Stimulated activated CD8-positive, alpha-beta memory T cell treated with anti-CD3 and anti-CD28 coated beads, Interleukin-12 subunit alpha, Interleukin-12 subunit beta, amount 100 ng/mL, for 24 hours (primary cell): ENCODE data around the gene SLC6A8.

ENCODE experiments used
- DNase-seq: peaks from one replicate; pipeline ENCODE4 v3.0.0-alpha.2; 2020; ENCODE audit errors: extremely low read depth

Gene SLC6A8

DNA sequence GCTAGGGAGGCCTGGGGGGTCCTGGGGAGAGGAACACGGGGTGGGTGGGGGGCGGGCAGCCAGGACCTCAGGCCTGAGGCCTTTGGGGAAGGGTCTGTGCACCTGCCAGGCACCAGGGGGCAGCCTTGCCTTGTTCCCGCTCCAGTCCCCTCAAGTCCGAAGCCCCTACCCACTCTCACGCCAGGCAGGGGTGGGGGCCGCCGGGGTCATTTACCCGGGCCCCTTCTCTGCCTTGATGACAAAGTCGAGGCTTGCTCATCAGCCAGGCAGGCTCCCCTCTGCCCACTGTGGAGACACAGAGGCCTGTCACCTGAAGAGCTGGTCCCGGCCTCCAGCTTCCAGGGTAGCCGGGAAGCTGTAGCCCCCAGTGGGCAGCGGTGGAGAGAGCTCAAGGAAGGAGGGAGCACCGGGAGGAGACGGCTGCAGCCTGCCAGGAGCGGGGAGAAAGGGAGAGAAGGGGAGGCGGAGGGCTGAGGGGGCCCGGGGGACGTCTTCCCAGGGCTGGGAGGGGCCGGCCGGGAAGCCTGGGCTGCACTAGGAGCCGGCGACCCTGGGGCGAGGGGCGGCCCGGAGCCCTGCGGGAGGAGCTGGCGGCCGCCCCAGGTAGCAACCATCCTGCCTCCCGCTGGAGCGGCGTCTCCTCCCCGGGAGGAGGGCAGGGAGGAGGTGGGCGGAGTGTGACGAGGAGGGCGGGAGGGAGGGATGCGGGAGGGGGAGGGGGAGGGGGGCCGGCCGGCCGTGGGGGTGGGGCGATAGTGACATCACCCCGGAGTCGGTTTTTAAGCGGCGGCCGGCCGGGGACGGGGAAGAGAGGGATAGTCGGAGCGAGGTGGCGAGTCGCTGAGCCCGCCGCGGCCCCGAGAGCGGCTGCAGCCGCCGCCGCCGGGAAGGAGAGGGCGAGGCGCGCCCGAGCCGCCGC is at the start of gene SLC6A8:
SLC6A8 (plus strand) TSS at position 806 of the 919 bp plus-strand sequence. CDS start 649 bp downstream, outside the sequence.
- DNase-seq, result no peak

- no peak for DNase-seq
Measured at GRCh38 chrX:153638041-153638371, 49.7 kb upstream of the SLC6A8 start.

DNA sequence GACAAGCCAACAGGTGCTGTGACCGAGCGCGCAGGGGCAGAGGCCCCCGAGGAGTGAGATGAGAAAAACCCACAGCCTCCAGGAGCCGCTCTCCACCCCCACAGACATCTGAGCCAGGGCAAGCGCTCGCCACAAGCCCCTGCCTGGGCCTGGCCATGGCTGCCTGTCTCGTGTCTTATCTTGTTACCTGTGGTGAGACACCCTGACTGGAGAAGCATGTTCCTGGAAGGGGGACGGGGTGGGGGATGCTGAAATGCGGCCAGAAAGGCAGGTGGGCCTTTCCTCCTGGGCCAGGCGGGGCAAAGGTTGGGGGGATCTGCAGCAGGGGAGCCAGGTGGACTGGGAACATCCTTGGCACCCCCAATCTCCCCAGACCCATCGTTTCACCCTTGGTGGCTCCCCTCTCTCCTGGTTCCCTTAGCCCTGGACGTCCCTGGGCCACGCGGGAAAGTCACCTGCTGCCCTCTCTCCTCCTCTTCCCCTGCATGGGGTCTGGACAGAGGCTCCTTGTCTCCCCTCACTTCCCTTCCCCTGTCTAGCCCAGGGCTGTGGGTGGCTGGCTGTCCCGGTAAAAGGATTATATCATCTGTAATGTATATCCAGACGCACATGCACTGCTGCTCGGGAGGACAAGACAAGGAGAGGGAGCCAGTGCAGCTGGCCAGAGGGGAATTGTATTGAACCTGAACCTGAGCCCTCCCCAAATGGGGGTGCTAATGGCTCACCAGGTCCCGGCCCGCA is 49.1 kb upstream of the SLC6A8 start:
- DNase-seq, result no peak

DNA sequence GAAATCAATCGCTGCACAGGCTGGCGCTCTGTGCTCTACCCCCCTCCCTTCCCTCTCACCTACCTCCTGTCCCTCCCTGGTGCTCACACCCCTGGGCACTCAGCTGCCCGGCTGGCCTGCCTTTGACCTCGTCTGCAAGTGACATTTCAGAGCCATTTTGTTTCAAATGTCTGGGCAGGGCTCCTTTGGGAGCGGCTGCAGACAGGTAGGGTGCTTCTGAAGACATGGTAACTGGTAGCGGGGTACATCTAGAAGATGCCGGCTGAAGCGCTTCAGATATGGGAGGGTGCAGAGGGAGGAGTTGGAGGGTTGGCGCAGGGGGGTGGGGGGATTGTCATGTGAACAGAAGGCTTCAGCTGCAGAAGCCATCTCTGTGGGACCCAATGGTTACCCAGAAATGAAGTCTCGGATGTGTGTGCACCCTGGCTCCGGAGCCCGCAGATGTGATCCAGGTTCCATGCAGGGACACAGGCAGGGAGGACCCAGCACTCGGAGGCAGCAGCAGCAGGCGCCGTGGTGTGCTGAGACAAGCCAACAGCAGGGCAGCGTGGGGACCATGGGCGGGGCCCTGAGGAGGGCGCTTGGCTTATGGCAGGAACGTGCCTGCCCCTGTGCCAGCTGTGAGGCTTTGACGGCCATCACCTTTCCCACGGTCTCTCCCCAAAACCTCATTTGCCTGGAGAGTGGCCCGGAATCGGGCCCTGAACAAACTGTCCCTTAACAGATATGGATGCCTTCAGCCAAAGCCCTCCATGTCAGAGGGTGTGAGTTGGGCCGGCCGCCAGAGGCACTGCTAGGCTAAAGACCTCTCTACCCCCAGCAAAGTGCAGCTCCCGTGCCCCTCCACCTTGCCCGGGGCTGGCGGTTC is 48.3 kb upstream of the SLC6A8 start:
- DNase-seq, result no peak

GRCh38 chrX:153640045-153640686 is 47.6 kb upstream of the SLC6A8 start:
- no peak for DNase-seq

DNA sequence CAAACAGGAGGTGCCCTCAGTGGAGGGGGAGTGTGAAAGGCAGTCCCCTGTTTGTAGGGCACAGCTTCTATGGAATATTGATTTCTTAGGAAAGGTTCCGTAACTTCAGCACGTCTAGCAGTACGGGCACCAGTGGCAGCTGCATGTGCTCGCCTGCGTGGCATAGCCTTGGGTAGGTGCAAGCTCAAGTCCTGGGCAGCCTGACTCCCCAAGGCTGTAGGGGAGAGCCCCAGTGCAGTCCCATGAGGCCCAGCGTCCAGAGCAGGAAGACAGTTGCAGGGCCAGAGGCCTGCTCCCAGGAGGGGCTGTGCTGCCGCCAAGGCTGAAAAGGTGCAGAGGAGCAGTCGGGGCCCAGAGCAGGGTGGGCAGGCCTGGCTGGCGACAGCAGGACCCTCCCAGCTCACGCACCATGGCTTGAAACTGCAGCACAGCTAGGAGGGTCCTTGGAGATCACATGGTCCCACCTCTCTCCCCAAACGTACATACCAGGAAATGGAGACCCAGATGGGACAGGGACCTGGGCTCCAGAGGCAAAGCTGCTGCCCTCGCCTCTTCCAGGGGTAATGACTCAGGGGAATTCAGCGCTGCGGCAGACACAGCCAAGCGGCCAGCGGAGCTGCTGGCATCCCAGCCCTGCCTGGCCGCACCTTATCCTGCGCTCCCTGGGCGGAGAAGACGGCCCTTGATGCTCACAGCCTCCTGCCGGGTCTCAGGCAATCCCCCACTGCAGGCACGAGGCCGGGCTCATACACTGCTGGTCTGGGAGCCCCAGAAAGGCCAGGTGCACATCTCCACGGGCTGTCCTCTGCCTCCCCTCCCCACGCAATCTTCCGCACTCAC is 46.8 kb upstream of the SLC6A8 start:
- DNase-seq, result no peak

GRCh38 chrX:153641627-153642026 is 46.1 kb upstream of the SLC6A8 start:
- no peak for DNase-seq

GRCh38 chrX:153642051-153642654 is 45.6 kb upstream of the SLC6A8 start:
- DNase-seq, result no peak

GRCh38 chrX:153642655-153643430 is 44.9 kb upstream of the SLC6A8 start:
- no peak for DNase-seq

DNA sequence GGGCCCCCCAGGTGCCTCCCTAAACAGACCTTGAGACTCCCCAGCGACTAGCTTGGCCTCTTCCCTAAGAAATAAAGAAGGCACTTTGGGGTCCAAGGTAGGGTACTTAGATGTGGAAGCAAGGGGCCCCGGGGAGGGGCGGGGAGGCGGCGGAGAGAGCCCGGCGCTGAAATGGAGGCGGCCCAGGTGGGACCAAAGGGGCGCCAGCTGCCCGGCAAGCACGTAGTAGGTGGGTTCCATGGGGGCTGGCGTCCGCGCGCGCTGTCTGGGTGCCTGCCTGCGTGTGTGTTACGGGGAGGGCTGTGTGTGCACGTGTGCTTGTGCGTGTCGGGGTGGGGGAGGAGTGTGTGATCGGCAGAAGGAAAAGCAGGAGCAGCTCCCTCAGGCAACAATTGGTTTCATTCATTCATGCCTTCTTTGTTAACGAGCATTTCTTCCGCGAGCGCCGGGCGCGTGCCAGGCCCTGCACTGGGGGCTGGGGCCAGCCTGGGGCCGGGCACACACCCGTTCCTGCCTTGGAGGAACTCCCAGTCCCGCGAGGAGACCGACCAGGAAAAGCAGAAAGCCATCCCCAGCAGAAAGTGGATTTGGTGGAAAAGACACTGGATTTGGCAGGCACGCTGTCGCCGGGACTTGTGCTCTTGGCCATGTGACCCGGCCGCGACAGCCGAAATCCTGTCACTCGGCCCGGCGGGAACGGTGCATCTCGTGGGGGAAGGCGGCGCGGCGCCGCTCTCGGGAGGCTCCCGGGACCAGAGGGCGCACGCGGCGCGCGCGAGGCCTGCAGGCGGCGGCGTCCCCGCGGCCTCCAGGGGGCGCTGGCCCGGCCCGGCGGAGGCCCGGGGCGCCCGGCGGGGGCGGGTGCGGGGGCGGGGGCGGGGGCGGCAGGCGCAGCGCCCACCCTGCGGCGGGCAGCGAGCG is 44.0 kb upstream of the SLC6A8 start:
- DNase-seq, result no peak

DNA sequence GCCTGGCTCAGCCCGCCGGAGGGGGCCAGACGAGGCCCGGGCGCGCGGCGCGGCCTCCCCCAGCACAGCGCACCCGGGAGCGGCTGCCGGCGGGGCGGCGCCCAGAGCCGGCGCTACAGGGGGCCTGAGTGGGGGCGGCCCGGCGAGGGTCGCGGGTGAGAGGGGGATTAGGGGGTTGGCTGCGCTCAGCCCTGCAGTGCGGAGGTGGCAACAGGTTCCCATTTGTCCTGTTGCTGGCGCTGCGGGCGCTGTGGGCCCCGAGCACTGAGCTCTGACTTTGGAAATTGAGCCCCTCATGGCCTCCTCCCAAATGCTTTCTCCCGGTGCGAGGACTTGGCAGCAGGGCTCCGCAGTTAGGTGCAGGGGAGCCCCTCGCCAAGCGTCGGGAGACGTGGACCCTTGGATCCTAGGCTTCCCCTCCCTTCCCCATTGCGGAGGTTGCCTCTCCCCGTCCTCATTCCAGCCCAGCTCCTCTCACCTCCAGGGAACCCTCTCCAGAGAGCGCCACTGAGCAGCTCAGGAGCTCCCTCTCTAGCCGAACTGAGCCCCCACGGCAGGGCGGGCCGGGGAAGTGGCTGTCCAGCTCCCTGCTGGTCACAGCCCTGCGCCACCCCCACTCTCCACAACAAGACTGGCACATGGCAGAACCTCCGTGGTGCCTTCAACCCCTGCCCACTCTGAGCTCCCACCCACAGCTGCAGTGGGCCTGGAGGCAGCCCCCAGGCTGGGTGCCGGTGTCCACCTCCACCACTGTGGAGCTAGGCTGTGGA is 43.2 kb upstream of the SLC6A8 start:
- no peak for DNase-seq

DNA sequence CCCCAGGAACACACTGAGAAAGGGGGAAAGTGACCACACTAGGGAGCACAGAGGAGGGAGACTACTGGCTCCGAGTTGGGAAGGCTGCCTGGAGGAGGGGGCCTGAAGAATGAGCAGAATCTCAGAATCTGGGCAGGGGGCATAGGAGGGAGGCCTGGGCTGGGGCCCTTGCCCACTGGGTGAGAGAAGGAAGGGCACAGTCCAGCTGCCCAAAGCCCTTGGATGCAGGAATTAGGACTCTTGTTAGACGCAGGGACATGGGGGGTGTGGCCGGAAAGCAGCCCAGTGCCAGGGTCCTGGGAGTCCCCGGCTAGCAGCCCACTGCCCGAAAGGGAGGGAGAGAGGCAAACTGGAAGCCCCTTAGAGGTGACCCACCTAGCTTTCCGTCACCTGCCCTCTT is 42.6 kb upstream of the SLC6A8 start:
- no peak for DNase-seq

- no peak for DNase-seq
Measured at GRCh38 chrX:153645921-153646488, 41.7 kb upstream of the SLC6A8 start.

DNA sequence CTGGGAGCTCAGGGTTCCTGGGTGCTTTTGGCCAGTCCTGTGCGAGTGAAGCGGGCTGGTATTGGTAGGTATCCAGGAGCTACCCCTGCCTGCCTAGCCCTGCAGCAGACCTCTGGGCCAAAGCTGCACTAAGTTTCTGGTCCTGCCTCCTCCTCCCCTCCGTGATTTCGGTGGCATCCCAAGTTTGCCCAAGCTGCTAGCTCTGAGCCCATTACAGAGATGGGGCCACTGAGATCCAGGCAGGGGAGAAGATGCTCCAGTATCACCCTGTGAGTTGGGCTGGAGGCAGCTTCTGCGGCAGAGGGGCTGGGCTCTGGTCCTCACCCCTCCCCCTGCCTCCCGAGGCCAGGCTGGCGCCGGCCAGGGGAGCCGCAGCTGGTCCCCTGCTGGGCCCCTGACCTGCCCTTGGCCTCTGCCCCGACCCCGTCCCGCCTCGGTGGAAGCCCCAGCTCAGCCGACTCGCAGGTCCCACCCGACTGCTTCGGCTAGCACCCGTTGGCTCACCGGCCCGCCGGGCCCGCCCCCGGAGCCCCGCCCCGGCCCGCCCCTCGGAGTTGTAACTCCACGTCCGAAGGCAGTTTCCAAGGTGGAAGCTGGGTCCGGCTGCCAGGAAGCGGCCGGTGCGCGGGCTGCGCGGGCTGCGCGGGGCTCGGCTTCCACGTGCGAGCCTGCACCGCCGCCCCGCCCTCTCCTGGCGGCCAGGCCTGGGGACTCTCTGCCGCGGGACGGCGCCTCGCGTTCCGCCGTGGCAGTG is 40.9 kb upstream of the SLC6A8 start, which contains the start of gene DUSP9:
DUSP9 (plus strand) TSS at position 584 of the 754 bp plus-strand sequence. CDS start 751 bp downstream, outside the sequence.
- DNase-seq, result no peak

DNA sequence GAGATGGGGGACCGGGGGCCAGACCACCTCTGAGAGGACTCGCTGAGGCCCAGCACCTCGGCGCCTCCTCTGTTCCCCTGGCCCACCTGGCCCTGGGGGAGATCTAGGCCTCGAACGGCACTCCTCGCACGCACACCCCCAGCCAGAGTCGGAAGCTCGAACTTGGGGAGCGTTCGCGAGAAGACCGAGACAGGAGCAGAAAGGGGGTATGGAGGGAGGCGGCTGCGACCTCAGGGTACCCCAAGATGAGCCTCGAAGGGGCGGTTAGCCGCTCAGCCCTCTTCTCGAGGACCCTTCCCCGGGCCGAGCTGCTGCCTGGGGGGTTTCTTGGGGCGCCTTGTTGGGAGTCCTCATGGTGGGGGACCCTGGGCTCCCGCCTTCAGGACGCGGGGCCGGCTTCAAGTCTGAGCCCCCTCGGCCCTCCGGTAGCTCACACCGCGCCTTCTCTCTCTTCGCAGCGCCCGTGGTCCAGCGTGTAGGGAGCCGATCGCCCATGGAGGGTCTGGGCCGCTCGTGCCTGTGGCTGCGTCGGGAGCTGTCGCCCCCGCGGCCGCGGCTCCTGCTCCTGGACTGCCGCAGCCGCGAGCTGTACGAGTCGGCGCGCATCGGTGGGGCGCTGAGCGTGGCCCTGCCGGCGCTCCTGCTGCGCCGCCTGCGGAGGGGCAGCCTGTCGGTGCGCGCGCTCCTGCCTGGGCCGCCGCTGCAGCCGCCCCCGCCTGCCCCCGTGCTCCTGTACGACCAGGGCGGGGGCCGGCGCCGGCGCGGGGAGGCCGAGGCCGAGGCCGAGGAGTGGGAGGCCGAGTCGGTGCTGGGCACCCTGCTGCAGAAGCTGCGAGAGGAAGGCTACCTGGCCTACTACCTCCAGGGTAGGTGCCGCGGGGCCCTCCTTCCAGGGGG is 40.0 kb upstream of the SLC6A8 start:
- no peak for DNase-seq
